GM19351 (cell line): ENCODE measurements around the gene TSPYL2.
A peak's percentile ranks its signal among the peaks of the same experiment; 100 is the strongest.

Experiments used
- ATAC-seq: cut with Tn5 transposase; IDR thresholded peaks from one replicate; pipeline ENCODE4 v1.9.1; 2021; ENCODE audit warnings: mild to moderate bottlenecking, moderate library complexity; ENCODE audit not compliant: unreplicated experiment

TSPYL2 gene

DNA sequence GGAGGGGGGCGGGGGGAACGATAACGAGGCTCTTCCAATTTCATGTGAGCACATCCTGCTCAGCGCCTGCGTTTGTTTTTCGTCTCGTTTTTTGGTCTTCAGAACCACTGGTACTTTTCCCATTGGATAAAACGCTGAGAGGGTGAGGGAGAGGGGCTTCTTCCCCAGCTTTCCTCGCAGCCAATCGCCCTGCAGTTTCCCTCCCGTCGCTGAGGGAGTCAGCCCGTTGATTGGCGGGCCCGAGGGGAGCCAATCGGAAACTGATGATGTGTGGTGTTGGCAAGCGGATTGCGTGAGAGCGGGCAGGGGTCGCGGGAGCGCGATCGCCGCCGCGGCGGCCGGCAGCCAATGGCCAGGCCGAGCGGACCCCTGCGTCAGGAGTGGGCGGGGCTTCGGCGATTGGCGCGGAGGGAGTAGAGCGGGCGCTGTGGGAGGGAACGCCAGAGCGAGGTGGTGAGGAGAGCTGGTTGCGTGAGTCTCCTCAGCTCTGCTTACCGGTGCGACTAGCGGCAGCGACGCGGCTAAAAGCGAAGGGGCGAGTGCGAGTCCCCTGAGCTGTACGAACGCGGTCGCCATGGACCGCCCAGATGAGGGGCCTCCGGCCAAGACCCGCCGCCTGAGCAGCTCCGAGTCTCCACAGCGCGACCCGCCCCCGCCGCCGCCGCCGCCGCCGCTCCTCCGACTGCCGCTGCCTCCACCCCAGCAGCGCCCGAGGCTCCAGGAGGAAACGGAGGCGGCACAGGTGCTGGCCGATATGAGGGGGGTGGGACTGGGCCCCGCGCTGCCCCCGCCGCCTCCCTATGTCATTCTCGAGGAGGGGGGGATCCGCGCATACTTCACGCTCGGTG is at the start of gene TSPYL2:
Gene TSPYL2 (plus strand): TSS at position 443 of the 848 bp plus-strand sequence. CDS start 132 bp downstream, at position 575.
- peak; percentile 91 for ATAC-seq

DNA sequence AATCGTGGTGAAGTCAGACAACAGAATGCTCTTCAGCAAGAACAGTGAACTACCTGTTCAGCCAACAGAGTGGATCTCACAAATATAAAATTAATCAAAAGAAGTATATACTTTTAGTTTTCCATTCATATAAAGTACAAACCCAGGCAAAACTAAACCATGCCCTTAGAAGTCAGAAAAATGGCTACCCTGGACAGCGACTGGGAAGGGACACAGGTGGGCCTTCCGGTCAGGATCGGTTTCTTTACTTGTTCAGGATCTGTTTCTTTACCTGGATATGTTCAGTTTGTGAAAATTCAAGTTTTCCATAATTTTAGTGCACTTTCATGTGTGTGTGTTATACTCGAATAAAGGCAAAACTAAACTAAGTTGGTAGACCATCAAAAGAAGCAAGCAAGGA is 46.0 kb upstream of the TSPYL2 start:
- no peak for ATAC-seq

GRCh38 chrX:53039236-53039635 is 42.9 kb upstream of the TSPYL2 start:
- no peak for ATAC-seq

- ATAC-seq = no peak
These were observed 37.2 kb upstream of the TSPYL2 start for GRCh38 chrX:53044995-53045394.

DNA sequence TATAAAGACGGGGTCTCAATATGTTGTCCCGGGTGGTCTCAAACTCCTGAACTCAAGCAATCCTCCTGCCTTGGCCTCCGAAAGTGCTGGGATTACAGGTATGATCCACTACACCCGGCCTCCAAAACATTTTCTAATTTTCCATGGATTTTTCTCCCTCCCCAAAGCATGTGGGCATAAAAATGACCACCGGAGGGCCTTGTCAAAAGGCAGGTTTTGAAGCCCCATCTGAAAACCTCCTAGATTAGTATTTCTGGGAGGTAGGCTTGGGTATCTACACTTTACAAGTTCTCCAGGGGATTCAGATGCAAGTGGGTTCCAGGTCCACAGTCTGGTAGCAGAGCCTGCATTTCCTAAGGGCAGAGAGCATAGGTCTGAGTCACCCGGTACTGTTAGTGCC is 34.9 kb upstream of the TSPYL2 start:
- no peak for ATAC-seq

GRCh38 chrX:53048169-53049126 is 33.7 kb upstream of the TSPYL2 start, which contains the start of gene GPR173:
TSS of gene GPR173 (plus strand) at chrX:53048789. CDS start at chrX:53076622, 27,833 bp downstream.
- ATAC-seq = no peak

DNA sequence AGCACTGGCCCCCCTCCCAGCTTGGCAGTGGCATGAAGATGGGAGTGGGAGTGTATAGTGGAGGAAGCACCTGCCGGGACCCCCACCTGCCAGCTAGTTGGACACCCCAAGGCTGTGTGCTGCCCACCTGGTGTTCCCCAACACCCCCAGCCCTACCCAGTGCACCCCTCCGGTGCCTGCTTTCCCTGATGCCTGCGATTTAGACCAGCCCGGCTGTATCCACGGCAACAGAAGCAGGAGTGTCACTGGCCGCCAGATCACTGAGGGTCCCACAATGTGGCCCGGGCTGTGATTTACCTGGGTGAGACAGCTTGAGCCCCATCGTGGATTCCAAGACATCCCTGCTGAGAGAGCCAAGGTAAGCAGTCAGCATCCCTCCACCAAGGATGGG is 33.0 kb upstream of the TSPYL2 start:
- no peak for ATAC-seq

GRCh38 chrX:53050841-53051240 is 31.3 kb upstream of the TSPYL2 start:
- ATAC-seq = no peak

DNA sequence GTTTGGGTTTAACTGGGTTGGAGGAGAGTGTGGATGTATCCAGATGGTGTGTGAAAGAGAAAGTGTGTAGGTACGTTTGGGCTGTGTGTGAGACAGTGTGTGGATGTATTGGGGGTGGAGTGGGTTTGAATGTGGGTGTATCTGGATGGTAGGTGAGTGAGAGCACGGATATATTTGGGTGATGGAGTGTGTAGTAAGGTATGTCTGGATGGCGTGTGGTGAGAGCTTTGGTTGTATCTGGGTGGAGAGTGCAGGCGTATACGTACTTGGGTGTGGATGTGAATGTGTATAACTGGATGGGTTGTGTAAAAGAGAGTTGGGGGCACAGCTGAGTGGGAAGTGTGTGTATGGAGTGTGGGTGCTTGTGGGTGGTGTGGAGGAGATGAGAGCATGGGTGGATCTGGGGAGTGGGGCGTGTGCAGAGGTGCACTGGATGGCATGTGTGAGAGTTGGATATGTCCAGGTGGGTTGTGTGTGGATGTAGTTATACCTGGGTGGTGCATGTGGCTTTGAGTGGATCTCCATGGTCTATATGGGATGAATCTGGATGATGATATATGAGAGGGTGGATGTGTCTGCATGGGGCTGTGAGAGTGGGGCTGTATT is 26.8 kb upstream of the TSPYL2 start:
- ATAC-seq = no peak

DNA sequence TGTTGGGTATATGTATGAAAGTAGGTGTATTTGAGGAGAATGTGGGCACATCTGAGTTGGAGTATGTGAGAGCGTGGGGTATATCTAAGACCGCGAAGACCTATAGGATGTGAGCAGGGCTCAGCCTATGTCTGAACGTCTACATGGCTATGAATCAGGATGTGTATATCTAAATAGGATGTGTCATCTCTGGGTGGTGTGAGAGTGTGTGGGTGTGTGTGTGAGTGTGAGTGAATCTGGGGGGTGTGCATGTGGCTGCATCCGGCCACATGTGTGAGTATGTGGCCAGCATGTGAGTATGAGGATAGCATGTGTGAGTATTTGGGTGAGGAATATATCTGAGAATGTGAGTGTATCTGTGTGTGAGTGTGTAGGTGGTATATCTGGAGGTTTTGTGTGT is 25.9 kb upstream of the TSPYL2 start:
- no peak for ATAC-seq

- no peak for ATAC-seq
These were observed 17.1 kb upstream of the TSPYL2 start for GRCh38 chrX:53065104-53065503.

- ATAC-seq = no peak
These were observed 11.1 kb upstream of the TSPYL2 start for GRCh38 chrX:53071064-53071463.

- ATAC-seq = peak; percentile 75
These were observed 10.4 kb upstream of the TSPYL2 start for GRCh38 chrX:53071604-53072417.

GRCh38 chrX:53072418-53073114 is 9.6 kb upstream of the TSPYL2 start:
- ATAC-seq = no peak

- no peak for ATAC-seq
These were observed 9.0 kb upstream of the TSPYL2 start for GRCh38 chrX:53073115-53073586.

- no peak for ATAC-seq
These were observed 7.2 kb upstream of the TSPYL2 start for GRCh38 chrX:53075011-53075410.

DNA sequence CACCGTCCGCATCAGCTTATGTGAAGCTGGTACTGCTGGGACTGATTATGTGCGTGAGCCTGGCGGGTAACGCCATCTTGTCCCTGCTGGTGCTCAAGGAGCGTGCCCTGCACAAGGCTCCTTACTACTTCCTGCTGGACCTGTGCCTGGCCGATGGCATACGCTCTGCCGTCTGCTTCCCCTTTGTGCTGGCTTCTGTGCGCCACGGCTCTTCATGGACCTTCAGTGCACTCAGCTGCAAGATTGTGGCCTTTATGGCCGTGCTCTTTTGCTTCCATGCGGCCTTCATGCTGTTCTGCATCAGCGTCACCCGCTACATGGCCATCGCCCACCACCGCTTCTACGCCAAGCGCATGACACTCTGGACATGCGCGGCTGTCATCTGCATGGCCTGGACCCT is 5.5 kb upstream of the TSPYL2 start:
- no peak for ATAC-seq

DNA sequence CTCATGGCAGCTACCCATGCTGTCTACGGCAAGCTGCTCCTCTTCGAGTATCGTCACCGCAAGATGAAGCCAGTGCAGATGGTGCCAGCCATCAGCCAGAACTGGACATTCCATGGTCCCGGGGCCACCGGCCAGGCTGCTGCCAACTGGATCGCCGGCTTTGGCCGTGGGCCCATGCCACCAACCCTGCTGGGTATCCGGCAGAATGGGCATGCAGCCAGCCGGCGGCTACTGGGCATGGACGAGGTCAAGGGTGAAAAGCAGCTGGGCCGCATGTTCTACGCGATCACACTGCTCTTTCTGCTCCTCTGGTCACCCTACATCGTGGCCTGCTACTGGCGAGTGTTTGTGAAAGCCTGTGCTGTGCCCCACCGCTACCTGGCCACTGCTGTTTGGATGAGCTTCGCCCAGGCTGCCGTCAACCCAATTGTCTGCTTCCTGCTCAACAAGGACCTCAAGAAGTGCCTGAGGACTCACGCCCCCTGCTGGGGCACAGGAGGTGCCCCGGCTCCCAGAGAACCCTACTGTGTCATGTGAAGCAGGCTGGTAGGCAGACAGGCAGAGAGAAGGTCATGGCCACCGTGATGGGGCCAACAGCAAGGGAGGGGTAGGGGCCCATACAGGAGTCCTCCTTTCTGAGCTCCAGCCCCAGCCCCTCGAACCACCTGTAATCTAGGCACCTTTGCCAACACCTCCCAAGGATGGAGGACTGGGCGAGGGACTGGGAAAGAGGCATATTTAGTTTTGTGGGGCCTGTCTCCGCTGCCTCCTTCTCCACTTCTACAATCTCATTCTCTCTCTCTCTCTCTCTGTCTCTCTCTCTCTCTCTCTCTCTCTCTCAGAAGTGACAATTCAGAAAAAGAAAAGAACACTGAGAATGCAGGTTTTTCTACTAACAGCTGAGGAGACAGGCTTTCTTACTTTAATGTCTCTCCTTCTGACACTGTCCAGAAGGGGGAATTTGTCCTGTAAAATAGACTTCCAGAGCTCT is 4.7 kb upstream of the TSPYL2 start:
- ATAC-seq = no peak
